ENCODE measurements around the gene LPP. TPM values are rescaled to one million over a fixed set of nuclear protein-coding genes. Genes with fewer than 3 reads are reported as not detected.

LPP gene
- total RNA-seq, 1 donor from 2014 or later = 218 TPM

GRCh38 chr3:188335656-188336055 is 181.7 kb downstream of the LPP start:
- TF ChIP-seq CTCF (IDR thresholded peaks at IDR 0.05; ENCODE audit: insufficient read depth, low read length, poor library complexity, severe bottlenecking) = no peak
- DNase-seq (ENCODE audit: low read depth) = no peak
- Histone ChIP-seq H3K27me3 (ENCODE audit: control insufficient read depth, insufficient read depth, low read length) (no peaks in the 10 kb centered on the region), H3K36me3 (ENCODE audit: control insufficient read depth, insufficient read depth, low read length) (no peaks in the 10 kb centered on the region), H3K4me3 (ENCODE audit: low read depth, low read length) (no peak overlapping the region)

DNA sequence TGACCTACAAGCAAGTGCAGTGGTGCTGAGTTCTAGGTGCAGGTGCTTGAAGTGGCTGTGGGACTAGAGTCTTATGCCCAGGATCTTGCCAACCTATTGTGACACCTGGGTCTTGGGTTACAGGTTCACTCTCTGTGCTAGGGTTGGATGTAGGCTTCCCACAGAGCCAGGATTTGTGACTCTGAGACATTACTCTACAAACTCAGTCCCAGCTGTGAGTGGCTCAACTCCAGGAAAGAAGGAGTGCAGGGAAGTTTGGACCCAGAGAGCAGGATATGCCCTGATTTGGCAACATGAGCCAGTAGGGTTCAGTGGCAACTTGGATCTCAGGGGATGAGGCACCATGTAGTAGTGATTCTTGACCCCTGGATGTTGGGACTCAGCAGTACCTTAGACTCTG is 182.2 kb downstream of the LPP start:
- no peak for DNase-seq (ENCODE audit: low read depth)
- H3K4me3 ChIP-seq (ENCODE audit: low read depth, low read length) = no peak overlapping the region
- TF ChIP-seq CTCF (IDR thresholded peaks at IDR 0.05; ENCODE audit: insufficient read depth, low read length, poor library complexity, severe bottlenecking) = no peak
- no peaks in the 10 kb centered on the region for H3K27me3 ChIP-seq (ENCODE audit: control insufficient read depth, insufficient read depth, low read length)
- H3K36me3 ChIP-seq (ENCODE audit: control insufficient read depth, insufficient read depth, low read length) = no peaks in the 10 kb centered on the region

GRCh38 chr3:188337232-188337631 is 183.3 kb downstream of the LPP start:
- no peak for TF ChIP-seq CTCF (IDR thresholded peaks at IDR 0.05; ENCODE audit: insufficient read depth, low read length, poor library complexity, severe bottlenecking)
- H3K36me3 ChIP-seq (ENCODE audit: control insufficient read depth, insufficient read depth, low read length) = no peaks in the 10 kb centered on the region
- DNase-seq (ENCODE audit: low read depth) = no peak

GRCh38 chr3:188338086-188338485 is 184.1 kb downstream of the LPP start:
- H3K36me3 ChIP-seq (ENCODE audit: control insufficient read depth, insufficient read depth, low read length) = no peaks in the 10 kb centered on the region
- TF ChIP-seq CTCF (IDR thresholded peaks at IDR 0.05; ENCODE audit: insufficient read depth, low read length, poor library complexity, severe bottlenecking) = no peak
- no peak overlapping the region for H3K4me3 ChIP-seq (ENCODE audit: low read depth, low read length)
- DNase-seq (ENCODE audit: low read depth) = no peak
- H3K27me3 ChIP-seq (ENCODE audit: control insufficient read depth, insufficient read depth, low read length) = no peaks in the 10 kb centered on the region

More at GRCh38 chr3:188337232-188337631, 183.3 kb downstream of the LPP start:
- H3K27me3 ChIP-seq (ENCODE audit: control insufficient read depth, insufficient read depth, low read length) = no peaks in the 10 kb centered on the region
- H3K4me3 ChIP-seq (ENCODE audit: low read depth, low read length) = no peak overlapping the region

DNA sequence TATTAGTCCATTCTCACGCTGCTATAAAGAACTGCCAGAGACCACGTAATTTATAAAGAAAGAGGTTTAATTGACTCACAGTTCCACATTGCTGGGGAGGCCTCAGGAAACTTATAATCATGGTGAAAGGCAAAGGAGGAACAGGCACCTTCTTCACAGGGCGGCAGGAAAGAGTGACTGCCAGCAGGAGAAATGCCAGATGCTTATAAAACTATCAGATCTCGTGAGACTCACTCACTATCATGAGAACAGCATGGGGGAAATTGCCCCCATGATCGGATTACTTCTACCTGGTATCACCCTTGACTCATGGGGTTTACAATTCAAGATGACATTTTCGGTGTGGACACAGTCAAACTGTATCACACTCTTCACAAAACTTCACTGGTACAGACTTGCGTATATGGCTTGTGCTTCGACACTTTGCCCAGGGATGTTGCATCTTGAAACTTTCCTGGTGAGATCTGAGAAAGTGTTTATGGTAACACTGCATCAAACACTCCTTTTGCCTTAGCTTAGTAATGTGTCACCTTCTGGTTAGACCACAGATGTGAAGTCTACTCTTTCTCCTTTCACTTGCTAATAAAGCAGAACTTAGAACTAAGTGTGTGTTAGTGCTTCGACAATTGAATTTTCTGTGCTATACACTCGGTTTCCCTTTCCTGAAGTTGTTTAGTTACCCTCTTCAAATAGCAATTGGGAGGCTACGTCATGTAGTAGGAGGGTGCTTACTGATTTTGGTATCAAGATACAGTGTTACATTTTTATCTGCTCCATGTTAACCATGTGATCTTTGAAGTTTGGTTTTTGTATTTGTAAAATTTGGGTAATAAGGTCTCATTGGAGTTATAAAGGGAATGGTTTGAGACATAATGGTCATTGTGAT is 185.7 kb downstream of the LPP start:
- no peaks in the 10 kb centered on the region for H3K36me3 ChIP-seq (ENCODE audit: control insufficient read depth, insufficient read depth, low read length)
- DNase-seq (ENCODE audit: low read depth) = no peak
- H3K27me3 ChIP-seq (ENCODE audit: control insufficient read depth, insufficient read depth, low read length) = no peaks in the 10 kb centered on the region
- no peak overlapping the region for H3K4me3 ChIP-seq (ENCODE audit: low read depth, low read length)
- no peak for TF ChIP-seq CTCF (IDR thresholded peaks at IDR 0.05; ENCODE audit: insufficient read depth, low read length, poor library complexity, severe bottlenecking)

DNA sequence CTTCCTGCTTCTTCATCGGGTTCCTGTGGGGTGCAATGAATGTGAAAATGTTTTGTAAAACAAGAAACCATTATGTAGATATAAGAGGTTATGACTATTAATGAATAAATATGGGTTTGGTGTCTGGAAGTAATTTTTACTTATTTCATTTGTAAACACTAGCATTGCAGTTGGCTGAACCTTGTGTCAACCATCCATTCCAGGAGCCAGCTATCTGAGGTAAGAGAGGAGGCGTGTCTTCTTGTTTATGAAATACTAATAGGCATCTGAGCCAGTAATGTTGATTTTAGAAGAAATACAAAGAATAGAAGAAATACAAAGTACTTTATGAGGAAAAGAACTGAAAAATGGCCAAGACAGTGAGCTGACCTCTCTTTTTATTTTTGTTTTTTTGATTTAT is 187.5 kb downstream of the LPP start:
- H3K27me3 ChIP-seq (ENCODE audit: control insufficient read depth, insufficient read depth, low read length) = no peaks in the 10 kb centered on the region
- H3K4me3 ChIP-seq (ENCODE audit: low read depth, low read length) = no peak overlapping the region
- TF ChIP-seq CTCF (IDR thresholded peaks at IDR 0.05; ENCODE audit: insufficient read depth, low read length, poor library complexity, severe bottlenecking) = no peak
- no peaks in the 10 kb centered on the region for H3K36me3 ChIP-seq (ENCODE audit: control insufficient read depth, insufficient read depth, low read length)
- DNase-seq (ENCODE audit: low read depth) = no peak

All from kidney epithelial cell (primary cell).